GM19239 (cell line): Measurements from ENCODE around the gene RPA1.
"Not testable (repeated sequence)": the region's sequence is repeated elsewhere in the genome, so short reads cannot be mapped to it uniquely, and the experiment has no call there.

Experiments
- DNase-seq: peaks from one replicate; pipeline ENCODE4 v3.0.0; 2011; ENCODE audit warnings: low spot score; ENCODE audit not compliant: insufficient read length
- FAIRE-seq: peaks from 2 replicates; lab custom pipeline; 2011; peaks lifted over from hg19 to GRCh38; lab: Jason Lieb, UNC

RPA1 gene

GRCh38 chr17:1872976-1873375, 43.2 kb downstream of the RPA1 start:
- FAIRE-seq (no peak), DNase-seq (no peak)

- FAIRE-seq (no peak), DNase-seq (no peak)
Observed at GRCh38 chr17:1873418-1873817, 43.6 kb downstream of the RPA1 start.

GRCh38 chr17:1875597-1875996, 45.8 kb downstream of the RPA1 start:
- no peak for FAIRE-seq
- DNase-seq, result no peak

- DNase-seq, result no peak
- FAIRE-seq, result no peak
Observed at GRCh38 chr17:1878419-1879121, 48.8 kb downstream of the RPA1 start.

- FAIRE-seq (no peak), DNase-seq (no peak)
Observed at GRCh38 chr17:1880851-1881630, 51.2 kb downstream of the RPA1 start.

GRCh38 chr17:1882836-1883235, 53.0 kb downstream of the RPA1 start:
- peak; percentile 27 for DNase-seq
- FAIRE-seq, result peak; percentile 71

- no peak for FAIRE-seq
- no peak for DNase-seq
Observed at GRCh38 chr17:1883536-1883935, 53.7 kb downstream of the RPA1 start.

GRCh38 chr17:1888741-1889140, 58.9 kb downstream of the RPA1 start:
- FAIRE-seq (no peak), DNase-seq (no peak)

GRCh38 chr17:1890758-1891450, 61.1 kb downstream of the RPA1 start:
- no peak for FAIRE-seq
- DNase-seq, result no peak

- DNase-seq (no peak), FAIRE-seq (no peak)
Observed at GRCh38 chr17:1894753-1895339, 65.0 kb downstream of the RPA1 start.

GRCh38 chr17:1895479-1895878, 65.7 kb downstream of the RPA1 start:
- not testable (repeated sequence) for FAIRE-seq, DNase-seq

GRCh38 chr17:1896243-1897104, 66.7 kb downstream of the RPA1 start:
- DNase-seq, result peak; percentile 29
- peak; percentile 90 for FAIRE-seq

- FAIRE-seq (peak; percentile 11), DNase-seq (no peak)
Observed at GRCh38 chr17:1897105-1897656, 67.4 kb downstream of the RPA1 start.

GRCh38 chr17:1898332-1898731, 68.5 kb downstream of the RPA1 start:
- DNase-seq, result no peak
- FAIRE-seq, result no peak

- FAIRE-seq (no peak), DNase-seq (no peak)
Observed at GRCh38 chr17:1898872-1899271, 69.1 kb downstream of the RPA1 start.

GRCh38 chr17:1899403-1900000, 69.7 kb downstream of the RPA1 start:
- DNase-seq (no peak), FAIRE-seq (no peak)

- peak; percentile 76 for FAIRE-seq
Observed at GRCh38 chr17:1904273-1905182, 74.7 kb downstream of the RPA1 start.

More at GRCh38 chr17:1904273-1905182, 74.7 kb downstream of the RPA1 start:
- no peak for DNase-seq
